ENCODE data around the gene AQP9. TPM values are rescaled to one million over a fixed set of nuclear protein-coding genes. Genes with fewer than 3 reads are reported as not detected.

The AQP9 gene
- total and polyA plus RNA-seq, 11 donors = 0.11 to 17.7 (median 0.96) TPM

GRCh38 chr15:58142827-58143461 is 4.8 kb downstream of the AQP9 start:
- intact Hi-C loops (cut with DNase I) = no loop called here
- WGBS, 4 donors = 69 to 79% (median 74%) methylated on average over 6 of the region's 6 CpGs
- no peak for TF ChIP-seq POLR2A (IDR thresholded peaks at IDR 0.05)
- no peak for TF ChIP-seq CTCF (IDR thresholded peaks at IDR 0.05)
- Histone ChIP-seq H3K27me3 (peaks cover 0 to 9% (median 0%) of the 10 kb centered on the region in 9 donors), H3K9me3 (no peaks in the 10 kb centered on the region), H3K4me3 (no peak overlapping the region), H3K36me3 (no peaks in the 10 kb centered on the region), H3K27ac (peak overlapping the region in 1 of 12 donors; percentile 40), H3K4me1 (peaks cover 0 to 53% (median 0%) of the 10 kb centered on the region in 12 donors)
- no peak for DNase-seq
- ATAC-seq = no peak

GRCh38 chr15:58145606-58146005 is 7.4 kb downstream of the AQP9 start:
- ATAC-seq (no peak), DNase-seq (no peak)
- H3K9me3 ChIP-seq = no peaks in the 10 kb centered on the region
- peaks cover 0 to 9% (median 0%) of the 10 kb centered on the region in 9 donors for H3K27me3 ChIP-seq
- no peak for TF ChIP-seq POLR2A (IDR thresholded peaks at IDR 0.05)
- TF ChIP-seq CTCF (IDR thresholded peaks at IDR 0.05) = no peak
- H3K4me3 ChIP-seq = no peak overlapping the region
- peak overlapping the region in 1 of 12 donors; percentile 93 for H3K27ac ChIP-seq
- intact Hi-C loops (cut with DNase I) = no loop called here
- no peaks in the 10 kb centered on the region for H3K36me3 ChIP-seq
- H3K4me1 ChIP-seq = peaks cover 0 to 57% (median 0%) of the 10 kb centered on the region in 12 donors

- Histone ChIP-seq H3K27ac (peak overlapping the region in 1 of 12 donors; percentile 93), H3K27me3 (peaks cover 0 to 9% (median 0%) of the 10 kb centered on the region in 9 donors), H3K4me3 (peak overlapping the region in 1 of 12 donors; percentile 10), H3K9me3 (no peaks in the 10 kb centered on the region), H3K36me3 (no peaks in the 10 kb centered on the region), H3K4me1 (peaks cover 0 to 52% (median 0%) of the 10 kb centered on the region in 12 donors)
- intact Hi-C loops (cut with DNase I) = no loop called here
- DNase-seq (no peak), ATAC-seq (no peak)
- 78 to 88% (median 83%) methylated on average over 4 of the region's 4 CpGs for WGBS, 4 donors
- TF ChIP-seq POLR2A (IDR thresholded peaks at IDR 0.05) (no peak), CTCF (IDR thresholded peaks at IDR 0.05) (no peak)
Observed at GRCh38 chr15:58146211-58146610, 8.0 kb downstream of the AQP9 start.

- Histone ChIP-seq H3K27ac (peak overlapping the region in 1 of 12 donors; percentile 93), H3K27me3 (peaks cover 0 to 9% (median 0%) of the 10 kb centered on the region in 9 donors), H3K36me3 (no peaks in the 10 kb centered on the region), H3K4me3 (peak overlapping the region in 1 of 12 donors; percentile 10), H3K9me3 (no peaks in the 10 kb centered on the region), H3K4me1 (peaks cover 0 to 47% (median 0%) of the 10 kb centered on the region in 12 donors)
- no peak for DNase-seq
- TF ChIP-seq POLR2A (IDR thresholded peaks at IDR 0.05) (no peak), CTCF (IDR thresholded peaks at IDR 0.05) (no peak)
- intact Hi-C loops (cut with DNase I) = no loop called here
- ATAC-seq = peak in 3 of 4 donors; percentile 59 to 75 (median 72)
- WGBS, 4 donors = 68 to 84% (median 77%) methylated on average over 7 of the region's 7 CpGs
Observed at GRCh38 chr15:58146749-58147148, 8.6 kb downstream of the AQP9 start.
